Muscle layer of colon (tissue), 2 donors: ENCODE measurements around the gene CXorf49B.
"Not testable (repeated sequence)": the region's sequence is repeated elsewhere in the genome, so short reads cannot be mapped to it uniquely, and the experiment has no call there.

Experiments used
- H3K27ac ChIP-seq: one replicate; pipeline ENCODE4 v1.7.0; 2013; ENCODE audit warnings: low read depth, mild to moderate bottlenecking, low read length, moderate library complexity
- H3K27me3 ChIP-seq, 2 donors: one replicate each; pipeline ENCODE4 v1.7.0; 2013; ENCODE audit warnings: low read length in 2 of 2, mild to moderate bottlenecking in 2 of 2; ENCODE audit not compliant: insufficient read depth in 2 of 2, control insufficient read depth in 1 of 2
- H3K36me3 ChIP-seq: one replicate; pipeline ENCODE4 v1.7.0; 2013; ENCODE audit warnings: mild to moderate bottlenecking, low read length; ENCODE audit not compliant: insufficient read depth
- H3K4me1 ChIP-seq: one replicate; pipeline ENCODE4 v1.7.0; 2013; ENCODE audit warnings: mild to moderate bottlenecking, low read length; ENCODE audit not compliant: insufficient read depth
- H3K4me3 ChIP-seq, 2 donors: one replicate each; pipeline ENCODE4 v1.7.0; 2013; ENCODE audit warnings: low read length in 2 of 2, low read depth in 1 of 2, mild to moderate bottlenecking in 1 of 2, moderate library complexity in 1 of 2
- H3K9ac ChIP-seq: one replicate; pipeline ENCODE4 v1.7.0; 2013; ENCODE audit warnings: low read length
- H3K9me3 ChIP-seq: one replicate; pipeline ENCODE4 v1.7.0; 2013; ENCODE audit warnings: mild to moderate bottlenecking, low read length
- donor health status: abdominal sarcoma.
- donor health status: Adenocarcinoma of cecum.

Gene CXorf49B

GRCh38 chrX:71782225-71782949 lies 19.2 kb downstream of the CXorf49B start:
- not testable (repeated sequence) for H3K4me1 ChIP-seq, H3K36me3 ChIP-seq, H3K9ac ChIP-seq, H3K27me3 ChIP-seq, H3K27ac ChIP-seq, H3K4me3 ChIP-seq, H3K9me3 ChIP-seq

- H3K27ac ChIP-seq, H3K4me3 ChIP-seq, H3K9me3 ChIP-seq, H3K4me1 ChIP-seq, H3K9ac ChIP-seq, H3K27me3 ChIP-seq, H3K36me3 ChIP-seq: not testable (repeated sequence)
Observed at GRCh38 chrX:71782950-71783299, 19.8 kb downstream of the CXorf49B start.

- not testable (repeated sequence) for H3K4me3 ChIP-seq, H3K9ac ChIP-seq, H3K27me3 ChIP-seq, H3K9me3 ChIP-seq, H3K27ac ChIP-seq, H3K36me3 ChIP-seq, H3K4me1 ChIP-seq
Observed at GRCh38 chrX:71783569-71784347, 20.6 kb downstream of the CXorf49B start.

- H3K36me3 ChIP-seq, H3K9ac ChIP-seq, H3K27me3 ChIP-seq, H3K27ac ChIP-seq, H3K4me1 ChIP-seq, H3K4me3 ChIP-seq, H3K9me3 ChIP-seq: not testable (repeated sequence)
Observed at GRCh38 chrX:71784348-71784983, 21.3 kb downstream of the CXorf49B start.

- not testable (repeated sequence) for H3K4me1 ChIP-seq, H3K36me3 ChIP-seq, H3K9ac ChIP-seq, H3K27ac ChIP-seq, H3K4me3 ChIP-seq, H3K27me3 ChIP-seq, H3K9me3 ChIP-seq
Observed at GRCh38 chrX:71806450-71806849, 43.3 kb downstream of the CXorf49B start.

GRCh38 chrX:71809886-71810285 lies 46.7 kb downstream of the CXorf49B start:
- Histone ChIP-seq H3K36me3 (no peaks in the 10 kb centered on the region), H3K27me3 (no peaks in the 10 kb centered on the region), H3K9ac (no peak overlapping the region), H3K4me1 (no peaks in the 10 kb centered on the region), H3K27ac (no peak overlapping the region), H3K4me3 (no peak overlapping the region), H3K9me3 (no peaks in the 10 kb centered on the region)

GRCh38 chrX:71814123-71814912 lies 51.2 kb downstream of the CXorf49B start:
- peaks cover 0 to 7% of the 10 kb centered on the region in 2 donors for H3K27me3 ChIP-seq
- no peak overlapping the region for H3K4me3 ChIP-seq
- no peak overlapping the region for H3K9ac ChIP-seq
- no peaks in the 10 kb centered on the region for H3K9me3 ChIP-seq
- no peak overlapping the region for H3K27ac ChIP-seq
- H3K4me1 ChIP-seq, result no peaks in the 10 kb centered on the region
- H3K36me3 ChIP-seq, result no peaks in the 10 kb centered on the region

GRCh38 chrX:71815121-71815905 lies 52.2 kb downstream of the CXorf49B start:
- H3K4me1 ChIP-seq, result no peaks in the 10 kb centered on the region
- no peak overlapping the region for H3K27ac ChIP-seq

GRCh38 chrX:71815906-71816156 lies 52.7 kb downstream of the CXorf49B start:
- Histone ChIP-seq H3K4me3 (no peak overlapping the region), H3K27me3 (peaks cover 0 to 7% of the 10 kb centered on the region in 2 donors), H3K4me1 (no peaks in the 10 kb centered on the region), H3K9ac (no peak overlapping the region), H3K36me3 (no peaks in the 10 kb centered on the region), H3K9me3 (no peaks in the 10 kb centered on the region), H3K27ac (no peak overlapping the region)

More at GRCh38 chrX:71815121-71815905, 52.2 kb downstream of the CXorf49B start:
- Histone ChIP-seq H3K4me3 (no peak overlapping the region), H3K27me3 (peaks cover 0 to 7% of the 10 kb centered on the region in 2 donors), H3K9ac (no peak overlapping the region), H3K9me3 (no peaks in the 10 kb centered on the region), H3K36me3 (no peaks in the 10 kb centered on the region)
